Skeletal muscle satellite cell (primary cell): Measurements from ENCODE around the gene RPUSD4. TPM values are rescaled to one million over a fixed set of nuclear protein-coding genes. Genes with fewer than 3 reads are reported as not detected.

Experiments used
- H3K27me3 ChIP-seq: 2 replicates; pipeline ENCODE4 v1.7.0; 2013; ENCODE audit warnings: low read length; ENCODE audit not compliant: control insufficient read depth, insufficient read depth
- H3K36me3 ChIP-seq: 2 replicates; pipeline ENCODE4 v1.7.0; 2013; ENCODE audit warnings: mild to moderate bottlenecking, control low read depth, low read length; ENCODE audit not compliant: insufficient read depth
- H3K4me1 ChIP-seq: 2 replicates; pipeline ENCODE4 v1.7.0; 2013; ENCODE audit warnings: low read length; ENCODE audit not compliant: control insufficient read depth, insufficient read depth
- H3K4me2 ChIP-seq: 2 replicates; pipeline ENCODE4 v1.7.0; 2013; ENCODE audit warnings: mild to moderate bottlenecking, low read length
- H3K4me3 ChIP-seq: 2 replicates; pipeline ENCODE4 v1.7.0; 2013; ENCODE audit warnings: low read length
- H3K9ac ChIP-seq: 2 replicates; pipeline ENCODE4 v1.7.0; 2013; ENCODE audit warnings: mild to moderate bottlenecking, low read depth, low read length, moderate library complexity
- H3K9me3 ChIP-seq: replicated peaks from 2 replicates; pipeline ENCODE4 v1.7.0; 2013; ENCODE audit warnings: mild to moderate bottlenecking, control low read depth, low read length
- small RNA-seq: library from RNA; depleted of rRNA; stranded (forward); fragments of <200 nt; gene quantifications from one replicate; pipeline ENCODE3, GENCODE V24; 2012

RPUSD4 gene

DNA sequence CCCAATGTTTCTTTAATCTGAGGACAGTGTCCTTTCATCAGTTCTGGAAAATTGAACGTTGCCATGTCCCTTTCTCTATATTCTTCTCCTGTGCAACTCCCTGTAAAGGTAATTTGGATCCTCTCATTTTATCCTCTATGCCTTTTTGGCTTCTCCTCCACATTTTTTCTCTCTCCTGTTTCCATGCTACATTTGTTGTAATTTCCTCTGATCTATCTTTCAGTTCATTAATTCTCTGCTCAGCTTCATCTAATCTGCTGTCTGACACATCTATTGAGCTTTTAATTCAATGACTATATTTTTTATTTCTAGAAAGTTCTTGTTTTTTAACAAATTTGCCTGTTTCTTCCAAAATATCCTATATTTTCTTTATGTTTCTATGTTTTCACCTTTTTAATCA, 59.3 kb downstream of the RPUSD4 start:
- Histone ChIP-seq H3K4me1 (no peaks in the 10 kb centered on the region), H3K27me3 (peaks cover 11% of the 10 kb centered on the region), H3K9me3 (no peaks in the 10 kb centered on the region), H3K36me3 (no peaks in the 10 kb centered on the region), H3K9ac (no peak overlapping the region), H3K4me3 (no peak overlapping the region), H3K4me2 (no peak overlapping the region)

Small RNAs within 50 kb of the gene (small RNA-seq; reads per million reads assigned to genes)
- not detected for gene AP001893.2
- gene RN7SL351P: not detected
- gene RNU4-86P: not detected
